H1 (cell line): Measurements from ENCODE around the gene OLA1. TPM values are rescaled to one million over a fixed set of nuclear protein-coding genes. Genes with fewer than 3 reads are reported as not detected.

ENCODE experiments used
- CTCF ChIA-PET: fragments of 300-600 bp; sonication (Branson Sonifier 250); formaldehyde crosslinking; loops from one replicate; lab custom pipeline; 2021; ENCODE audit not compliant: partially characterized antibody; lab: Charles Lee
- POLR2A ChIA-PET: fragments of 300-600 bp; sonication (Branson Sonifier 250); formaldehyde crosslinking; loops from one replicate; lab custom pipeline; 2021; ENCODE audit warnings: inconsistent platforms; ENCODE audit not compliant: partially characterized antibody; lab: Charles Lee
- DNase-seq, 2 experiments: peaks; one replicate each; pipeline versions ENCODE4 v3.0.0 to v3.0.0-alpha.2; 2010 to 2022; ENCODE audit warnings: low spot score in 2 of 2, low read depth in 1 of 2, mixed read lengths in 1 of 2
- FAIRE-seq: peaks from 2 replicates; lab custom pipeline; 2011; peaks lifted over from hg19 to GRCh38; lab: Jason Lieb, UNC
- H2AFZ ChIP-seq: 2 replicates; pipeline ENCODE4 v1.8.1; 2012; ENCODE audit warnings: low read length, inconsistent platforms
- H2AK5ac ChIP-seq: 2 replicates; pipeline ENCODE4 v1.6.1; 2013; ENCODE audit warnings: low read depth, low read length
- H2BK120ac ChIP-seq: replicated peaks from 2 replicates; pipeline ENCODE3; 2013; ENCODE audit warnings: low read depth, low read length, inconsistent platforms
- H2BK12ac ChIP-seq: 2 replicates; pipeline ENCODE4 v1.6.1; 2013; ENCODE audit warnings: low read depth, low read length
- H2BK15ac ChIP-seq: 2 replicates; pipeline ENCODE4 v1.6.1; 2013; ENCODE audit warnings: low read length
- H2BK20ac ChIP-seq: 2 replicates; pipeline ENCODE4 v1.6.1; 2013; ENCODE audit warnings: low read length
- H2BK5ac ChIP-seq: 2 replicates; pipeline ENCODE4 v1.6.1; 2013; ENCODE audit warnings: low read depth, low read length
- H3K14ac ChIP-seq: 2 replicates; pipeline ENCODE4 v1.6.1; 2013; ENCODE audit warnings: inconsistent platforms; ENCODE audit not compliant: insufficient read length
- H3K18ac ChIP-seq: 2 replicates; pipeline ENCODE4 v1.6.1; 2013; ENCODE audit warnings: low read length; ENCODE audit errors: extremely low read depth
- H3K23ac ChIP-seq: 2 replicates; pipeline ENCODE4 v1.6.1; 2013; ENCODE audit warnings: inconsistent platforms; ENCODE audit not compliant: insufficient read length
- H3K23me2 ChIP-seq: 2 replicates; pipeline ENCODE4 v1.6.1; 2013; ENCODE audit warnings: low read depth, low read length
- H3K27ac ChIP-seq: 2 replicates; pipeline ENCODE4 v1.6.1; 2011; ENCODE audit warnings: low read depth, low read length, inconsistent platforms
- H3K27me3 ChIP-seq, 4 experiments: replicated peaks in 1 of 4; 1 replicate in 1 of 4; 2 replicates in 3 of 4; pipeline versions ENCODE4 v1.6.1 to v1.8.1; 2011 to 2013; ENCODE audit warnings: low read length in 3 of 4, mild to moderate bottlenecking in 3 of 4, inconsistent platforms in 2 of 4, mixed read lengths in 2 of 4, moderate library complexity in 1 of 4; ENCODE audit not compliant: control insufficient read depth in 3 of 4, insufficient read depth in 3 of 4; ENCODE audit errors: extremely low read depth in 1 of 4
- H3K36me3 ChIP-seq, 4 experiments: 2 replicates each; pipeline versions ENCODE4 v1.6.1 to v1.8.1; 2011 to 2013; ENCODE audit warnings: mild to moderate bottlenecking in 4 of 4, low read length in 3 of 4, moderate library complexity in 2 of 4, control low read depth in 1 of 4, inconsistent platforms in 1 of 4; ENCODE audit not compliant: insufficient read depth in 4 of 4, control insufficient read depth in 2 of 4
- H3K4ac ChIP-seq: replicated peaks from 2 replicates; pipeline ENCODE3; 2013; ENCODE audit warnings: low read length, low read depth, mixed read lengths, inconsistent platforms; ENCODE audit not compliant: insufficient read length
- H3K4me1 ChIP-seq, 4 experiments: replicated peaks in 1 of 4; 1 replicate in 1 of 4; 2 replicates in 3 of 4; pipeline versions ENCODE4 v1.6.1 to v1.8.1; 2011 to 2013; ENCODE audit warnings: low read length in 3 of 4, inconsistent platforms in 2 of 4, mixed read lengths in 1 of 4; ENCODE audit not compliant: insufficient read depth in 4 of 4, control insufficient read depth in 3 of 4
- H3K4me2 ChIP-seq, 2 experiments: 2 replicates each; pipeline versions ENCODE4 v1.6.1 to v1.8.1; 2011 to 2013; ENCODE audit warnings: low read depth in 2 of 2, low read length in 2 of 2, control low read depth in 1 of 2, inconsistent platforms in 1 of 2, mild to moderate bottlenecking in 1 of 2; ENCODE audit not compliant: insufficient read depth in 1 of 2
- H3K4me3 ChIP-seq, 4 experiments: fragments of 200-600, 300-600 bp in 1 of 4; sonication (generic), shearing (Covaris generic), sonication (Bioruptor Twin) in 1 of 4; 2 replicates each; pipeline versions ENCODE4 v1.5.1 to v1.8.1; 2011 to 2016; ENCODE audit warnings: low read length in 4 of 4, low read depth in 3 of 4, control low read depth in 2 of 4, inconsistent platforms in 2 of 4, mild to moderate bottlenecking in 2 of 4, mixed read lengths in 1 of 4, moderate library complexity in 1 of 4; ENCODE audit not compliant: insufficient read depth in 2 of 4; ENCODE audit errors: extremely low read depth in 1 of 4
- H3K56ac ChIP-seq: replicated peaks from 2 replicates; pipeline ENCODE3; 2013; ENCODE audit warnings: low read depth, mild to moderate bottlenecking, mixed read lengths, low read length, inconsistent platforms; ENCODE audit not compliant: insufficient read length
- H3K79me1 ChIP-seq: 2 replicates; pipeline ENCODE4 v1.6.1; 2013; ENCODE audit warnings: low read depth, low read length, control low read depth
- H3K79me2 ChIP-seq, 2 experiments: 2 replicates each; pipeline versions ENCODE4 v1.6.1 to v1.8.1; 2012 to 2013; ENCODE audit warnings: low read length in 2 of 2, mild to moderate bottlenecking in 2 of 2, inconsistent platforms in 1 of 2; ENCODE audit not compliant: insufficient read depth in 2 of 2, control insufficient read depth in 1 of 2
- H3K9ac ChIP-seq, 4 experiments: replicated peaks in 1 of 4; 1 replicate in 1 of 4; 2 replicates in 3 of 4; pipeline versions ENCODE4 v1.6.1 to v1.8.1; 2011 to 2013; ENCODE audit warnings: low read depth in 3 of 4, low read length in 3 of 4, control low read depth in 2 of 4, mild to moderate bottlenecking in 2 of 4, moderate library complexity in 2 of 4, inconsistent platforms in 1 of 4; ENCODE audit errors: extremely low read depth in 1 of 4
- H3K9me3 ChIP-seq, 2 experiments: 2 replicates each; pipeline versions ENCODE4 v1.6.1 to v1.8.1; 2012 to 2013; ENCODE audit warnings: mild to moderate bottlenecking in 2 of 2, moderate library complexity in 2 of 2, control low read depth in 1 of 2, inconsistent platforms in 1 of 2, low read depth in 1 of 2, low read length in 1 of 2, mixed read lengths in 1 of 2; ENCODE audit not compliant: insufficient read depth in 2 of 2
- H4K20me1 ChIP-seq, 2 experiments: replicated peaks in 1 of 2; 2 replicates each; pipeline versions ENCODE3 to v1.8.1; 2011 to 2013; ENCODE audit warnings: inconsistent platforms in 2 of 2, low read length in 2 of 2, mild to moderate bottlenecking in 1 of 2; ENCODE audit not compliant: insufficient read depth in 2 of 2, control insufficient read depth in 1 of 2
- H4K5ac ChIP-seq: 2 replicates; pipeline ENCODE4 v1.6.1; 2013; ENCODE audit warnings: low read length, low read depth, mixed read lengths, inconsistent platforms; ENCODE audit not compliant: insufficient read length
- H4K8ac ChIP-seq: 2 replicates; pipeline ENCODE4 v1.8.0; 2013; ENCODE audit warnings: mild to moderate bottlenecking, moderate library complexity, low read length, inconsistent platforms; ENCODE audit not compliant: insufficient read depth; ENCODE audit errors: extremely low read depth
- H4K91ac ChIP-seq: replicated peaks from 2 replicates; pipeline ENCODE3; 2013; ENCODE audit warnings: low read length, mixed read lengths, inconsistent platforms; ENCODE audit not compliant: insufficient read length
- CBX5 ChIP-seq: fragments of 300-800, 300-1000 bp; sonication (generic); IDR thresholded peaks from 2 replicates; pipeline ENCODE4 v1.7.1; 2016; ENCODE audit warnings: antibody characterized with exemption, low read length, low read depth
- GABPA ChIP-seq: IDR thresholded peaks from 2 replicates; pipeline ENCODE4 v1.6.1; 2011; ENCODE audit warnings: mild to moderate bottlenecking, low read length, moderate library complexity, borderline replicate concordance; ENCODE audit not compliant: insufficient read depth
- SIRT6 ChIP-seq: IDR thresholded peaks from one replicate; pipeline ENCODE4 v1.7.1; 2012; ENCODE audit warnings: low read length, inconsistent platforms
- WGBS, 2 experiments: shearing (Covaris generic) in 1 of 2; methylation state at CpG; one replicate each; pipeline versions ENCODE4 v1.1.6 to v1.1.7; 2013 to 2015; ENCODE audit warnings: low lambda C conversion rate in 2 of 2, mixed read lengths in 2 of 2, inconsistent platforms in 1 of 2, low coverage in 1 of 2, missing lambda C conversion rate in 1 of 2; ENCODE audit not compliant: insufficient replicate concordance in 2 of 2, insufficient coverage in 1 of 2, insufficient read length in 1 of 2; ENCODE audit errors: extremely low coverage in 1 of 2, missing lambda C conversion rate in 1 of 2; 5-methylcytosine and 5-hydroxymethylcytosine counted together
- polyA plus RNA-seq, 7 experiments: library from polyadenylated mRNA; depleted of rRNA in 3 of 7; stranded (reverse) in 5 of 7; unstranded in 2 of 7; fragments of >200 nt in 5 of 7; fragments of 200-250 nt in 2 of 7; gene quantifications; 1 replicate in 5 of 7; 2 replicates in 1 of 7; 4 replicates in 1 of 7; pipeline versions ENCODE4 v1.2.1 to v1.2.3, GENCODE V29; 2011 to 2013; ENCODE audit warnings: missing spikeins in 2 of 7, mixed read lengths in 2 of 7
- total RNA-seq: library from RNA; stranded (reverse); fragmentation: NEBNext Ultra II Directional; extraction: Animal tissue kit (Norgen Biotek cat#: 25700); gene quantifications from 2 replicates; pipeline ENCODE4 v1.2.1, GENCODE V29; 2021

Gene OLA1
- total and polyA plus RNA-seq, 2 of the 8 experiments (the other 6 are each of a cell fraction or from before 2014, with no cell fraction given) = 39.3 to 158 TPM

DNA sequence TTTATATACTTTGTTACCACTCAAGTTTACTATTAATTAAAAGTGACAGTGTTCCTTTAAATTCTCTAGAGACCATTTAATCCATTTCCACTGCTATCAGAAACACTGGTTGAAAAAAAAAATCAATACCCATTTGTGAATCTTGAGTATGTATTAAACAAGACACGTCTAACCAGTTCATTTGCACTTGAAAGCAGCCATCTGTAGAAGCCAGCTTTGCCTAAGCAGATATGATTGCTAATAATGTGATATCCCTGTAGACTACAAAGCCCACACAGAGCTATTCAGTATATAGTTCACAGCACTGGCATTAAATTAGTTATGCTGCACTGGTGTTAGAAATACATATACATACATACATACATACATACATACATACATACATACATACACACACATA is 171.4 kb downstream of the OLA1 start:
- CTCF ChIA-PET = interaction anchor here (0.6 to 3.2 kb wide), 3 partner anchors 12 to 352 kb away, joined by 6 to 9 read pairs (median 7); no protein-coding TSS in a partner anchor
- Histone ChIP-seq H3K4me1 (peaks cover 0 to 5% (median 1%) of the 10 kb centered on the region in 4 experiments; a peak in 3 of 7 replicates), H3K4me3 (no peak overlapping the region), H4K91ac (no peak overlapping the region), H4K8ac (no peak overlapping the region; the same call in 1 of the 2 replicates), H3K27ac (no peak overlapping the region), H3K9me3 (no peaks in the 10 kb centered on the region), H3K18ac (no peak overlapping the region), H2BK120ac (no peak overlapping the region), H3K79me2 (no peaks in the 10 kb centered on the region), H2BK20ac (no peak overlapping the region), H3K79me1 (no peaks in the 10 kb centered on the region), H3K56ac (no peak overlapping the region), H3K9ac (no peak overlapping the region), H2AK5ac (no peak overlapping the region), H4K20me1 (no peaks in the 10 kb centered on the region), H3K14ac (no peak overlapping the region), H3K27me3 (no peaks in the 10 kb centered on the region), H3K4ac (no peak overlapping the region), H3K4me2 (no peak overlapping the region), H2BK12ac (no peak overlapping the region), H3K23ac (no peak overlapping the region), H2BK5ac (no peak overlapping the region), H2AFZ (no peak overlapping the region), H3K23me2 (no peaks in the 10 kb centered on the region), H2BK15ac (no peak overlapping the region), H4K5ac (no peak overlapping the region), H3K36me3 (peaks cover 0 to 4% (median 0%) of the 10 kb centered on the region in 4 experiments; a peak in 2 of 8 replicates)
- WGBS, 2 experiments = 76% methylated on average over 1 of the region's 1 CpG; no CpG with 5 or more reads in 1 of the 2 experiments
- DNase-seq (no peak), FAIRE-seq (no peak)
- TF ChIP-seq GABPA (no peak), SIRT6 (no peak), CBX5 (no peak)
- POLR2A ChIA-PET = no interaction called here
